Measurements from ENCODE around the gene ARPC5L.

ARPC5L gene

GRCh38 chr9:124863371-124863871, 1.5 kb downstream of the ARPC5L start:
- Histone ChIP-seq H3K36me3 (ENCODE audit: control insufficient read depth, insufficient read depth, low read length) (peaks cover 24% of the 10 kb centered on the region), H3K27me3 (ENCODE audit: control insufficient read depth, insufficient read depth, low read length) (no peaks in the 10 kb centered on the region), H3K27ac (ENCODE audit: low read length) (no peak overlapping the region), H3K4me3 (ENCODE audit: low read length) (no peak overlapping the region), H3K9me3 (ENCODE audit: control insufficient read depth, insufficient read depth, low read length) (no peaks in the 10 kb centered on the region), H3K4me1 (ENCODE audit: control insufficient read depth, insufficient read depth, low read length) (no peaks in the 10 kb centered on the region; the same call in 1 of the 2 replicates)
- DNase-seq (ENCODE audit: low read depth, low spot score), result no peak
- no CpG with 5 or more reads among the region's 7 CpGs for WGBS (ENCODE audit: insufficient coverage, insufficient read length)

- peaks cover 8% of the 10 kb centered on the region; the same call in 1 of the 2 replicates for H3K36me3 ChIP-seq (ENCODE audit: control insufficient read depth, insufficient read depth, low read length)
- DNase-seq (ENCODE audit: low read depth, low spot score), result peak; percentile 50
- WGBS (ENCODE audit: insufficient coverage, insufficient read length), result no CpG with 5 or more reads among the region's 101 CpGs
- H3K27me3 ChIP-seq (ENCODE audit: control insufficient read depth, insufficient read depth, low read length), result no peaks in the 10 kb centered on the region
- no peak overlapping the region for H3K27ac ChIP-seq (ENCODE audit: low read length)
- H3K4me1 ChIP-seq (ENCODE audit: control insufficient read depth, insufficient read depth, low read length), result peaks cover 5% of the 10 kb centered on the region; the same call in 1 of the 2 replicates
- peak overlapping the region; percentile 71 for H3K4me3 ChIP-seq (ENCODE audit: low read length)
- H3K9me3 ChIP-seq (ENCODE audit: control insufficient read depth, insufficient read depth, low read length), result no peaks in the 10 kb centered on the region
Measured at GRCh38 chr9:124868511-124869465, 6.9 kb downstream of the ARPC5L start.

- H3K27ac ChIP-seq (ENCODE audit: low read length), result no peak overlapping the region
- peak overlapping the region; percentile 71 for H3K4me3 ChIP-seq (ENCODE audit: low read length)
- no peaks in the 10 kb centered on the region for H3K9me3 ChIP-seq (ENCODE audit: control insufficient read depth, insufficient read depth, low read length)
- no peaks in the 10 kb centered on the region for H3K27me3 ChIP-seq (ENCODE audit: control insufficient read depth, insufficient read depth, low read length)
- no CpG with 5 or more reads among the region's 41 CpGs for WGBS (ENCODE audit: insufficient coverage, insufficient read length)
- H3K36me3 ChIP-seq (ENCODE audit: control insufficient read depth, insufficient read depth, low read length), result peaks cover 12% of the 10 kb centered on the region; the same call in 1 of the 2 replicates
- peaks cover 5% of the 10 kb centered on the region; the same call in 1 of the 2 replicates for H3K4me1 ChIP-seq (ENCODE audit: control insufficient read depth, insufficient read depth, low read length)
- no peak for DNase-seq (ENCODE audit: low read depth, low spot score)
Measured at GRCh38 chr9:124869466-124869985, 7.6 kb downstream of the ARPC5L start.

- Histone ChIP-seq H3K27me3 (ENCODE audit: control insufficient read depth, insufficient read depth, low read length) (no peaks in the 10 kb centered on the region), H3K4me3 (ENCODE audit: low read length) (peak overlapping the region; percentile 71; the same call in 1 of the 2 replicates), H3K27ac (ENCODE audit: low read length) (no peak overlapping the region), H3K4me1 (ENCODE audit: control insufficient read depth, insufficient read depth, low read length) (peaks cover 5% of the 10 kb centered on the region; the same call in 1 of the 2 replicates), H3K9me3 (ENCODE audit: control insufficient read depth, insufficient read depth, low read length) (no peaks in the 10 kb centered on the region), H3K36me3 (ENCODE audit: control insufficient read depth, insufficient read depth, low read length) (peaks cover 14% of the 10 kb centered on the region; the same call in 1 of the 2 replicates)
- WGBS (ENCODE audit: insufficient coverage, insufficient read length), result no CpG with 5 or more reads among the region's 12 CpGs
- DNase-seq (ENCODE audit: low read depth, low spot score), result no peak
Measured at GRCh38 chr9:124869986-124870560, 8.1 kb downstream of the ARPC5L start.

- no peak for DNase-seq (ENCODE audit: low read depth, low spot score)
- Histone ChIP-seq H3K27me3 (ENCODE audit: control insufficient read depth, insufficient read depth, low read length) (no peaks in the 10 kb centered on the region), H3K27ac (ENCODE audit: low read length) (no peak overlapping the region), H3K9me3 (ENCODE audit: control insufficient read depth, insufficient read depth, low read length) (no peaks in the 10 kb centered on the region), H3K36me3 (ENCODE audit: control insufficient read depth, insufficient read depth, low read length) (peaks cover 21% of the 10 kb centered on the region; the same call in 1 of the 2 replicates), H3K4me3 (ENCODE audit: low read length) (no peak overlapping the region), H3K4me1 (ENCODE audit: control insufficient read depth, insufficient read depth, low read length) (peaks cover 5% of the 10 kb centered on the region; the same call in 1 of the 2 replicates)
- WGBS (ENCODE audit: insufficient coverage, insufficient read length), result no CpG with 5 or more reads among the region's 6 CpGs
Measured at GRCh38 chr9:124870723-124871122, 8.8 kb downstream of the ARPC5L start.

GRCh38 chr9:124871156-124871561, 9.2 kb downstream of the ARPC5L start:
- DNase-seq (ENCODE audit: low read depth, low spot score), result no peak
- Histone ChIP-seq H3K4me1 (ENCODE audit: control insufficient read depth, insufficient read depth, low read length) (peaks cover 5% of the 10 kb centered on the region; the same call in 1 of the 2 replicates), H3K27me3 (ENCODE audit: control insufficient read depth, insufficient read depth, low read length) (no peaks in the 10 kb centered on the region), H3K4me3 (ENCODE audit: low read length) (no peak overlapping the region), H3K36me3 (ENCODE audit: control insufficient read depth, insufficient read depth, low read length) (peaks cover 23% of the 10 kb centered on the region; the same call in 1 of the 2 replicates), H3K27ac (ENCODE audit: low read length) (no peak overlapping the region), H3K9me3 (ENCODE audit: control insufficient read depth, insufficient read depth, low read length) (no peaks in the 10 kb centered on the region)
- WGBS (ENCODE audit: insufficient coverage, insufficient read length), result no CpG with 5 or more reads among the region's 11 CpGs

- Histone ChIP-seq H3K27ac (ENCODE audit: low read length) (no peak overlapping the region), H3K9me3 (ENCODE audit: control insufficient read depth, insufficient read depth, low read length) (no peaks in the 10 kb centered on the region), H3K4me3 (ENCODE audit: low read length) (no peak overlapping the region), H3K36me3 (ENCODE audit: control insufficient read depth, insufficient read depth, low read length) (peaks cover 26% of the 10 kb centered on the region), H3K4me1 (ENCODE audit: control insufficient read depth, insufficient read depth, low read length) (peaks cover 5% of the 10 kb centered on the region; the same call in 1 of the 2 replicates), H3K27me3 (ENCODE audit: control insufficient read depth, insufficient read depth, low read length) (no peaks in the 10 kb centered on the region)
- no peak for DNase-seq (ENCODE audit: low read depth, low spot score)
- no CpG with 5 or more reads among the region's 14 CpGs for WGBS (ENCODE audit: insufficient coverage, insufficient read length)
Measured at GRCh38 chr9:124873664-124874063, 11.7 kb downstream of the ARPC5L start.

- no peak overlapping the region for H3K27ac ChIP-seq (ENCODE audit: low read length)
- no peak overlapping the region for H3K4me3 ChIP-seq (ENCODE audit: low read length)
- DNase-seq (ENCODE audit: low read depth, low spot score), result no peak
- H3K36me3 ChIP-seq (ENCODE audit: control insufficient read depth, insufficient read depth, low read length), result peaks cover 26% of the 10 kb centered on the region
- peaks cover 7% of the 10 kb centered on the region; the same call in 1 of the 2 replicates for H3K4me1 ChIP-seq (ENCODE audit: control insufficient read depth, insufficient read depth, low read length)
- no CpG with 5 or more reads among the region's 6 CpGs for WGBS (ENCODE audit: insufficient coverage, insufficient read length)
- H3K27me3 ChIP-seq (ENCODE audit: control insufficient read depth, insufficient read depth, low read length), result no peaks in the 10 kb centered on the region
- no peaks in the 10 kb centered on the region for H3K9me3 ChIP-seq (ENCODE audit: control insufficient read depth, insufficient read depth, low read length)
Measured at GRCh38 chr9:124875501-124875900, 13.6 kb downstream of the ARPC5L start.

GRCh38 chr9:124877021-124877782, 15.3 kb downstream of the ARPC5L start:
- Histone ChIP-seq H3K4me3 (ENCODE audit: low read length) (no peak overlapping the region), H3K4me1 (ENCODE audit: control insufficient read depth, insufficient read depth, low read length) (peaks cover 10% of the 10 kb centered on the region), H3K9me3 (ENCODE audit: control insufficient read depth, insufficient read depth, low read length) (no peaks in the 10 kb centered on the region), H3K27ac (ENCODE audit: low read length) (no peak overlapping the region), H3K27me3 (ENCODE audit: control insufficient read depth, insufficient read depth, low read length) (no peaks in the 10 kb centered on the region), H3K36me3 (ENCODE audit: control insufficient read depth, insufficient read depth, low read length) (peaks cover 26% of the 10 kb centered on the region)
- DNase-seq (ENCODE audit: low read depth, low spot score), result no peak
- WGBS (ENCODE audit: insufficient coverage, insufficient read length), result 100% methylated on average over 3 of the region's 14 CpGs

Measured in iPS DF 6.9 (cell line).